HG03025 (cell line): ENCODE results near the gene CENPC.

Source experiments
- ATAC-seq: cut with Tn5 transposase; IDR thresholded peaks from one replicate; pipeline ENCODE4 v1.9.1; 2021; ENCODE audit warnings: mild to moderate bottlenecking, moderate library complexity; ENCODE audit not compliant: unreplicated experiment, low FRiP score

CENPC gene

GRCh38 chr4:67428819-67429218 lies 116.5 kb downstream of the CENPC start:
- no peak for ATAC-seq
